Measurements from ENCODE around the gene B9D1.

Gene B9D1

GRCh38 chr17:19308398-19308797, 54.1 kb downstream of the B9D1 start:
- in situ Hi-C loops (cut with MboI; ENCODE audit: low pct_unique_long_range_greater_than_20kb, low sequenced_read_pairs, unreplicated experiment) = no loop called here
- no peak for DNase-seq (ENCODE audit: low spot score)
- TF ChIP-seq, protein P1, sequence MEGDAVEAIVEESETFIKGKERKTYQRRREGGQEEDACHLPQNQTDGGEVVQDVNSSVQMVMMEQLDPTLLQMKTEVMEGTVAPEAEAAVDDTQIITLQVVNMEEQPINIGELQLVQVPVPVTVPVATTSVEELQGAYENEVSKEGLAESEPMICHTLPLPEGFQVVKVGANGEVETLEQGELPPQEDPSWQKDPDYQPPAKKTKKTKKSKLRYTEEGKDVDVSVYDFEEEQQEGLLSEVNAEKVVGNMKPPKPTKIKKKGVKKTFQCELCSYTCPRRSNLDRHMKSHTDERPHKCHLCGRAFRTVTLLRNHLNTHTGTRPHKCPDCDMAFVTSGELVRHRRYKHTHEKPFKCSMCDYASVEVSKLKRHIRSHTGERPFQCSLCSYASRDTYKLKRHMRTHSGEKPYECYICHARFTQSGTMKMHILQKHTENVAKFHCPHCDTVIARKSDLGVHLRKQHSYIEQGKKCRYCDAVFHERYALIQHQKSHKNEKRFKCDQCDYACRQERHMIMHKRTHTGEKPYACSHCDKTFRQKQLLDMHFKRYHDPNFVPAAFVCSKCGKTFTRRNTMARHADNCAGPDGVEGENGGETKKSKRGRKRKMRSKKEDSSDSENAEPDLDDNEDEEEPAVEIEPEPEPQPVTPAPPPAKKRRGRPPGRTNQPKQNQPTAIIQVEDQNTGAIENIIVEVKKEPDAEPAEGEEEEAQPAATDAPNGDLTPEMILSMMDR (IDR thresholded peaks at IDR 0.05; ENCODE audit: extremely low read depth, insufficient read depth, missing control alignments) = no peak

DNA sequence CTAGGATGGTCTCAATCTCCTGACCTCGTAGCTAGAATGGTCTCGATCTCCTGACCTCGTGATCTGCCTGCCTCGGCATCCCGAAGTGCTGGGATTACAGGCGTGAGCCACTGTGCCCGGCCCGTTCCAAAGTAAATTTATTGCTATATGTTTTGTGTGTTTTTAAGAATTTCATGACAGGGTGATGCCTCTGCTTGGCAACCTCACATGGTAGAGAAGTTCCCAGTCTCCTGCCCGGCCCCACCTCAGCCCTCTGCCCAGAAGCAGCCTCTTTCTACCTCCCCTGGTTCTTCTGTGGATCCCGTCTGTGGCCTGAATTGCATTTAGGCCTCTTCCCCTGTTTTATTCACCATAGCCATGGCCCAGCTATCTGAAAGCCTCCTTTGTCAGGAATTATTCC, 55.0 kb downstream of the B9D1 start:
- no peak for DNase-seq (ENCODE audit: low spot score)
- in situ Hi-C loops (cut with MboI; ENCODE audit: low pct_unique_long_range_greater_than_20kb, low sequenced_read_pairs, unreplicated experiment) = no loop called here
- TF ChIP-seq, protein P1 (IDR thresholded peaks at IDR 0.05; ENCODE audit: extremely low read depth, insufficient read depth, missing control alignments) = no peak

GRCh38 chr17:19306160-19307111, 56.1 kb downstream of the B9D1 start:
- TF ChIP-seq, protein P1 (IDR thresholded peaks at IDR 0.05; ENCODE audit: extremely low read depth, insufficient read depth, missing control alignments) = no peak
- peak; percentile 75 for DNase-seq (ENCODE audit: low spot score)
- in situ Hi-C loops (cut with MboI; ENCODE audit: low pct_unique_long_range_greater_than_20kb, low sequenced_read_pairs, unreplicated experiment) = no loop called here

DNA sequence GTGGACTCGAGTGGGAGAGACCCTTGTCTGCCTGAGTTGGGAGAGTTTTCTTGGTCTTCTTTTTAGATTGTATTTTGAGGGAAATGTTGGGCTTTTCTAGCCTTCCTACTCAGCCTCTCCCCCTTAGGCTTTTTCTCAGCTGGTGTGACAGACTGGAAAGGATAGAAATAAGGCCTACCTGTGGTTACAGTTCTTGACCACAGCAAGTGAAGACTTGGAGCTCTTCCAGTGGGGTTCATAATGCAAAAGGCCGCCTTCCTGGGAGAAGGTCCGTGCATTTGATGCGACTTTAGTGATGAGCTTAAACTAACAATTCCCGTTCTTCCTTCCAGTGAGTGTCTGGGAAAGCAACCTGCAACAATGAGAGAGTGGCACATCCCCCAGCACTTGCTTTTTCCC, 56.8 kb downstream of the B9D1 start:
- in situ Hi-C loops (cut with MboI; ENCODE audit: low pct_unique_long_range_greater_than_20kb, low sequenced_read_pairs, unreplicated experiment) = no loop called here

GRCh38 chr17:19305256-19305655, 57.3 kb downstream of the B9D1 start:
- DNase-seq (ENCODE audit: low spot score) = no peak
- in situ Hi-C loops (cut with MboI; ENCODE audit: low pct_unique_long_range_greater_than_20kb, low sequenced_read_pairs, unreplicated experiment) = no loop called here
- TF ChIP-seq, protein P1 (IDR thresholded peaks at IDR 0.05; ENCODE audit: extremely low read depth, insufficient read depth, missing control alignments) = no peak

More for the DNA sequence above, 56.8 kb downstream of the B9D1 start:
- DNase-seq (ENCODE audit: low spot score) = no peak
- TF ChIP-seq, protein P1 (IDR thresholded peaks at IDR 0.05; ENCODE audit: extremely low read depth, insufficient read depth, missing control alignments) = no peak

DNA sequence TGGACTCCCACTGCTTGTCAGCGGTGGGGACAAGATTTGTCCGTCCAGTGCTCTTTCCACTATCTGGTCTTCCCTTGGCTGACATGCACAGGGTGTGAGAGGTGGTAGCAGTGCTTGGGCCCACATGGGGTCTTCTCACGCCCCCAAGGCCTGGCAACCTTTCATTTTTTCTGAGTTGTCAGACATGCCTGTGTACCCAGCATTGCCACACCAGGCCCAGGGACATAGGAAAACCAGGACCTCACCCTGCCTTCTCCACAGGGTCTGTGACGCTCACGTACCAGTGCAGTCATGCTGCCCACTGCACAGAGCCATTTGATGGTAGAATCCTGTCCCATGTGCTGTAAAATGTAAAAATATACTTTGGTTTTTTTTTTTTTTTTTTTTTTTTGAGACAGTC, 57.8 kb downstream of the B9D1 start:
- in situ Hi-C loops (cut with MboI; ENCODE audit: low pct_unique_long_range_greater_than_20kb, low sequenced_read_pairs, unreplicated experiment) = no loop called here
- DNase-seq (ENCODE audit: low spot score) = no peak
- TF ChIP-seq, protein P1 (IDR thresholded peaks at IDR 0.05; ENCODE audit: extremely low read depth, insufficient read depth, missing control alignments) = no peak
